ENCODE results near the gene GNPDA2. TPM values are rescaled to one million over a fixed set of nuclear protein-coding genes. Genes with fewer than 3 reads are reported as not detected.

The GNPDA2 gene
- total and polyA plus RNA-seq, 2 of the 8 experiments (the other 6 are each of a cell fraction or from before 2014, with no cell fraction given) = 3.0 to 4.8 TPM

- TF ChIP-seq CHD7 (IDR thresholded peaks at IDR 0.05; ENCODE audit: insufficient replicate concordance, low read length) (no peak), RAD21 (IDR thresholded peaks at IDR 0.05 in 1 of 2, conservative IDR thresholded peaks at IDR 0.05 in 1 of 2; ENCODE audit: low read depth in 2 of 2, low read length in 2 of 2) (no peak)
Measured at GRCh38 chr4:44675366-44675765, 51.0 kb downstream of the GNPDA2 start (continued).
